ENCODE measurements around the gene WNT4.

The WNT4 gene

GRCh38 chr1:22107126-22107525 lies 35.8 kb downstream of the WNT4 start:
- no peak for DNase-seq

- DNase-seq = peak in 1 of 2 donors; percentile 38
Observed at GRCh38 chr1:22105611-22106207, 37.2 kb downstream of the WNT4 start.

- peak in 1 of 2 donors; percentile 15 for DNase-seq
Observed at GRCh38 chr1:22104865-22105437, 37.9 kb downstream of the WNT4 start.

- no peak for DNase-seq
Observed at GRCh38 chr1:22104094-22104493, 38.8 kb downstream of the WNT4 start.

GRCh38 chr1:22102746-22103145 lies 40.2 kb downstream of the WNT4 start:
- no peak for DNase-seq

GRCh38 chr1:22101995-22102394 lies 40.9 kb downstream of the WNT4 start:
- DNase-seq = no peak

GRCh38 chr1:22101199-22101598 lies 41.7 kb downstream of the WNT4 start:
- DNase-seq = no peak

GRCh38 chr1:22100168-22100567 lies 42.7 kb downstream of the WNT4 start:
- no peak for DNase-seq

GRCh38 chr1:22098752-22099151 lies 44.1 kb downstream of the WNT4 start:
- no peak for DNase-seq

GRCh38 chr1:22096463-22096862 lies 46.4 kb downstream of the WNT4 start:
- no peak for DNase-seq

- no peak for DNase-seq
Observed at GRCh38 chr1:22096036-22096435, 46.9 kb downstream of the WNT4 start.

GRCh38 chr1:22093513-22093912 lies 49.4 kb downstream of the WNT4 start:
- no peak for DNase-seq

GRCh38 chr1:22092026-22092768 lies 50.7 kb downstream of the WNT4 start:
- peak; percentile 55 to 66 for DNase-seq

GRCh38 chr1:22090867-22091266 lies 52.0 kb downstream of the WNT4 start:
- DNase-seq = no peak

GRCh38 chr1:22089787-22090186 lies 53.1 kb downstream of the WNT4 start:
- DNase-seq = no peak

GRCh38 chr1:22089134-22089571 lies 53.7 kb downstream of the WNT4 start:
- no peak for DNase-seq

GRCh38 chr1:22088331-22088730 lies 54.6 kb downstream of the WNT4 start:
- DNase-seq = no peak

GRCh38 chr1:22080191-22080590 lies 62.7 kb downstream of the WNT4 start:
- DNase-seq = no peak

GRCh38 chr1:22078133-22078532 lies 64.8 kb downstream of the WNT4 start:
- no peak for DNase-seq

GRCh38 chr1:22077728-22078127 lies 65.2 kb downstream of the WNT4 start:
- no peak for DNase-seq

GRCh38 chr1:22076346-22076745 lies 66.6 kb downstream of the WNT4 start:
- no peak for DNase-seq

- no peak for DNase-seq
Observed at GRCh38 chr1:22075718-22076117, 67.2 kb downstream of the WNT4 start.

- no peak for DNase-seq
Observed at GRCh38 chr1:22074803-22075202, 68.1 kb downstream of the WNT4 start.

- no peak for DNase-seq
Observed at GRCh38 chr1:22071511-22071910, 71.4 kb downstream of the WNT4 start.

Data from activated CD4-positive, alpha-beta T cell treated with anti-CD3 and anti-CD28 coated beads for 4 hours (primary cell).